GM18868 (cell line): ENCODE measurements around the gene REG3G.
"Not testable (repeated sequence)": the region's sequence is repeated elsewhere in the genome, so short reads cannot be mapped to it uniquely, and the experiment has no call there.

Experiments used
- ATAC-seq: cut with Tn5 transposase; IDR thresholded peaks from one replicate; pipeline ENCODE4 v1.9.1; 2021; ENCODE audit warnings: mild to moderate bottlenecking, moderate library complexity; ENCODE audit not compliant: unreplicated experiment

The REG3G gene

DNA sequence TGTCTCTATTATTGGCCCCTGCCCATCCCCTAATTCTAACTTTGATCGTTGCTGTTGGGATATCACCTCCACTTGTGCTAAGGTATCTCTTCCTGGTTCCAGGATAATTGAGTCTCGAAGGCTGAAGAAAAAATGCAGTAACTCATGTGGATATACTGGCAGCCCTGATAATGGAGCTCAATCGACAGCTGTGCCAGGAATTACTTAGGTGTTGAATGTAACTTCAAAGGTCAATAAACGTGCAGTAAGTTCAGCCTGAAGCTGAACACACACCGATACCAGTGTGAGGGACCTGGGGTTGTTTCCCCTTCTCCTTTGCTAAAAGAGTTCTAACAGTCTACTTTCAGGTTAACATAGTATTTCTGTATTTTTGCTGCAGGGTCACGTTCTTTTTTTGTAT is 11.9 kb upstream of the REG3G start:
- ATAC-seq = no peak

DNA sequence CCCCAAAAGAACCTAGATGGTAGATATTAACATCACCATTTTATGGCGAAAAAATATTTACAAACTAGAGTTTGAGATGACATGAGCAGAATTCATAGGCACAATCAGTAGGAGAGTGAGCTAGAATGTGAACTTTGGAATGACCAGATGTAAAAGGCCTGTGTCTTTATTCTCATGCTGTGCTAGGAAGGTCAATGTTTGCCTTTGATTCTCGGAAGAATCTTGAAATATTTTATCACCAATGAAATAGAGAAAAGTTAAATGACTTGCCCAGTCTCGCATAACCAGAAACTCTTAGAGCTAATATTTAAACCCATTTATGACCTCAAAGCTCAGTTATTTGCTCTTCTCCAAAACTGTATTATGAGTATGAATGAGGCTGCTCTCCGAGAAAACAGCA is 9.2 kb upstream of the REG3G start:
- ATAC-seq = no peak

DNA sequence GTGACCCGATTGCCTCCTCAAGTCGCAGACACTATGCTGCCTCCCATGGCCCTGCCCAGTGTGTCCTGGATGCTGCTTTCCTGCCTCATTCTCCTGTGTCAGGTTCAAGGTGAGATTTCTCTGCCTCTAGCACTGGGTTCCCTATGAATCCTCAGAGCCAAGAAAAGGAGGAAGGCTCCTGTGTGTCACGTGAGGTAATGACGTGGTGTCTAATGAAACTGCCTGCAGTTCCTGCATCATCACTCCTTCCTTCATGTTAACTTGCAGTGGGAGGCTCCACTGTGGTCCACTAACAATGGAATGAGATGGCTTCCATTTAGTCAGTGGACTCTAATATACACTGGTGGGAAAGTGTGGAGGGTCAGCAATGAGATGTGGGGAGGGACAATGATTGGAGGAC is 559 bp downstream of the REG3G start:
- ATAC-seq = no peak

DNA sequence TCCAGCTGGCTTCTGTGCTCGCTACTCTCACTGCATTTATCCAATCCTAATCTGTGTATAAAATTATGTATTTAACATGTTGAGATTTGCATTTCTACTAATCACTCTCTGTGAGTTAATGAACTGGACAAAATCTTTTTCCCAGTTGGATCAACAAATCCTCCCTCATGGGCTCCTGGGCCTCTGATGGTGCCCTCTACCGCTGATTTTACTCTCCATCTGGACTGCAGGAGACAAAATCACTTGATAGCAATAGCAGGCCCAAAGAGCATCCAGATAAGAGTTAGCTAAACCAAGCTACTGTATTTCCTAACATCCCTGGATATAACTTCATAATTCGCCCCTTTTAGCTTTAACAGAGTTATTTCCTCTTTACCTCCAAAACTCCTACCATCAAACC is 14.4 kb downstream of the REG3G start:
- ATAC-seq = no peak

DNA sequence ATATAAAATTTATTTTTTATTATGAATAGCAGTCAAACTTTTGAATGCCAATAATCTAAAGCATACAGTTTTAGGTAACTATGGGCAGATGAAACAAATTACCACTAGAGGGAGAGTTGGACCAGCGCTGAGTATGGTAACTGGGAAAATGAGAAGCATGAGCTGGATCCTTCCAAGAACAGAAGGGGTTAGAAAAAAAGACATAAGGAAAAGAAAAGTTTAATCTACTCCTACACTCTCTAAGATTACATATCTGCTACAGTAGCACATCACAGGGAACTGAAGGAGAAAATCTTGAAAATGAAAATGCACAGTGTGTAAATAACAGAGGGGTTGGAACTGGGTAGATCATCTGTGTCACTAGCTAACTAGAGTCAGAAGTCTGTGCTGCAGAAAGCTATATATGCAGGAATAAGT is 15.5 kb downstream of the REG3G start:
- peak; percentile 49 for ATAC-seq

DNA sequence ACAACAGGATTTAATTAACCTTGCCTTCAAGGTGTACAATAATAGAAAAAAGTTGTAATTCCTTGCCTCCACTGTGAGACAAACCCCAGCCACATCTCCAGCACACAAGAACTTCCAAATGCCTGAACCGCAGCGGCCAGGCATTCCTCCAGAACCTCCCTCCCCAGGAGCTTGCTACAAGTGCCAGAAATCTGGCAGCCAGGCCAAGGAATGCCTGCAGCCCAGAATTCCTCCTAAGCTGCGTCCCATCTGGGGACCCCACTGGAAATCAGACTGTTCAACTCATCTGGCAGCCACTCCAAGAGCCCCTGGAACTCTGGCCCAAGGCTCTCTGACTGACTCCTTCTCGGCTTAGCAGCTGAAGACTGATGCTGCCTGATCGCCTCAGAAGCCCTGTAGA is 28.0 kb downstream of the REG3G start:
- ATAC-seq = not testable (repeated sequence)

DNA sequence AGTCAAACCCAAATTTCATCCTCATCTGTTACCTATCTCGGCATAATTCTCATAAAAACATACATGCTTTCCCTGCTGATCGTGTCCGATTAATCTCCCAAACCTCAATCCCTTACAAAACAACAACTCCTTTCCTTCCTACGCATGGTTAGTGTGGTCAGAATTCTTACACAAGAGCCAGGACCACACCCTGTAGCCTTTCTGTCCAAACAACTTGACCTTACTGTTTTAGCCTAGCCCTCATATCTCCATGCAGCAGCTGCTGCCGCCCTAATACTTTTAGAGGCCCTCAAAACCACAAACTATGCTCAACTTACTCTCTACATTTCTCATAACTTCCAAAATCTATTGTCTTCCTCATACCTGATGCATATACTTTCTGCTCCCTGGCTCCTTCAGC is 29.3 kb downstream of the REG3G start:
- not testable (repeated sequence) for ATAC-seq

DNA sequence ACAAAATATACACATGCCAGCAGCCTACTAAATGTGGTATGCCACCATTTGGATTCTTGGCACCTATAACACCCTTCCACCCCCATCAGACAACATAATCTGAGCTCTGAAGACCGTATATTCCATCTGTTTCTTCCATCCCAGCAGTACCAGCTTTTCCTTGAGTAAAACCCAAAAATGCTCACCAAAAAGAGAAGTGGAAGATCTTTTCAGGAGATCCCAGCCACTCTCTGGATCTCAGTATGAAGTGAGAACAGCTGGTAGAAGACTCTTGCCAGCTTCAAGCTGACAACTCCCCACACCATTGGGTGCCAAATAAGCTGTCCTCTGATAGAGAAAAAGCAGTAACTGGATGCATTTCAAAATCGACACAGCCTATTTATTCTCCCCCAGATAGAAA is 39.7 kb downstream of the REG3G start:
- ATAC-seq = no peak

DNA sequence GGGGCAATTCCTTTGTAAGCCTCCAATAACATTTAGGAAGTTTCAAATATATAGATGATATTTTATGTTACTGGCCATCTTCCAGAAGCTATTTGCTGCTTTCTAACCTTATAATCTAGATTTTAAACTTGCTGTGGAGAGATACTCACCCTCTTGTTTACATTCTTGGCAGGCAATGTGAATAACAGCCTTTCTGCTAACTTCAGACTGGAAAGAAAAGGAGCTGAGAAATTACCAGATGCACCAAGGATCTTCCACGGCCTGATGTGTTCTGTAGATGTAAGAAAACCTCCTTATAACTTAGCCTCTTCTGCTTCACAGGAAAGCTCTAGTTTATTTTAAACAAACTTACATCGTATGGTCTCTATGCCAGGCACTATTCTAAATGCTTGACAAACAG is 45.6 kb downstream of the REG3G start:
- ATAC-seq = no peak
